Limb (tissue), 2 donors: ENCODE data around the gene VAV2.
A peak's percentile ranks its signal among the peaks of the same experiment; 100 is the strongest.

Source experiments
- DNase-seq, 2 donors: peaks; one replicate each; pipeline ENCODE4 v3.0.0-alpha.2; 2016; ENCODE audit errors: extremely low spot score in 2 of 2

VAV2 gene

GRCh38 chr9:133991964-133992779 lies at the start of gene VAV2:
Gene VAV2 (minus strand): TSS chr9:133992324. CDS start chr9:133992278, 46 bp downstream.
- peak in 1 of 2 donors; percentile 77 for DNase-seq

GRCh38 chr9:134041649-134041962 lies 49.5 kb upstream of the VAV2 start:
- DNase-seq, result no peak

- no peak for DNase-seq
Observed at GRCh38 chr9:134040781-134041648, 48.9 kb upstream of the VAV2 start.

GRCh38 chr9:134040176-134040565 lies 48.0 kb upstream of the VAV2 start:
- no peak for DNase-seq

GRCh38 chr9:134039386-134040175 lies 47.5 kb upstream of the VAV2 start:
- DNase-seq, result no peak

- no peak for DNase-seq
Observed at GRCh38 chr9:134037641-134038040, 45.5 kb upstream of the VAV2 start.

- DNase-seq, result no peak
Observed at GRCh38 chr9:134036130-134036529, 44.0 kb upstream of the VAV2 start.

GRCh38 chr9:134035041-134036039 lies 43.2 kb upstream of the VAV2 start:
- peak in 1 of 2 donors; percentile 18 for DNase-seq

- peak in 1 of 2 donors; percentile 21 for DNase-seq
Observed at GRCh38 chr9:134034215-134035040, 42.3 kb upstream of the VAV2 start.

- DNase-seq, result peak in 1 of 2 donors; percentile 17
Observed at GRCh38 chr9:134033516-134034214, 41.5 kb upstream of the VAV2 start.

GRCh38 chr9:134032456-134033222 lies 40.5 kb upstream of the VAV2 start:
- DNase-seq, result no peak

GRCh38 chr9:134031783-134032182 lies 39.7 kb upstream of the VAV2 start:
- DNase-seq, result peak in 1 of 2 donors; percentile 22

- DNase-seq, result peak in 1 of 2 donors; percentile 20
Observed at GRCh38 chr9:134030821-134031470, 38.8 kb upstream of the VAV2 start.

GRCh38 chr9:134029248-134030226 lies 37.4 kb upstream of the VAV2 start:
- DNase-seq, result peak in 1 of 2 donors; percentile 16

GRCh38 chr9:134028575-134029247 lies 36.6 kb upstream of the VAV2 start:
- peak in 1 of 2 donors; percentile 31 for DNase-seq

GRCh38 chr9:134028076-134028475 lies 36.0 kb upstream of the VAV2 start:
- DNase-seq, result no peak
